ENCODE data around the gene NACC2. TPM values are rescaled to one million over a fixed set of nuclear protein-coding genes. Genes with fewer than 3 reads are reported as not detected.

Gene NACC2
- polyA plus RNA-seq, 1 of the 3 experiments (the other 2 are of a cell fraction): 22.1 TPM

DNA sequence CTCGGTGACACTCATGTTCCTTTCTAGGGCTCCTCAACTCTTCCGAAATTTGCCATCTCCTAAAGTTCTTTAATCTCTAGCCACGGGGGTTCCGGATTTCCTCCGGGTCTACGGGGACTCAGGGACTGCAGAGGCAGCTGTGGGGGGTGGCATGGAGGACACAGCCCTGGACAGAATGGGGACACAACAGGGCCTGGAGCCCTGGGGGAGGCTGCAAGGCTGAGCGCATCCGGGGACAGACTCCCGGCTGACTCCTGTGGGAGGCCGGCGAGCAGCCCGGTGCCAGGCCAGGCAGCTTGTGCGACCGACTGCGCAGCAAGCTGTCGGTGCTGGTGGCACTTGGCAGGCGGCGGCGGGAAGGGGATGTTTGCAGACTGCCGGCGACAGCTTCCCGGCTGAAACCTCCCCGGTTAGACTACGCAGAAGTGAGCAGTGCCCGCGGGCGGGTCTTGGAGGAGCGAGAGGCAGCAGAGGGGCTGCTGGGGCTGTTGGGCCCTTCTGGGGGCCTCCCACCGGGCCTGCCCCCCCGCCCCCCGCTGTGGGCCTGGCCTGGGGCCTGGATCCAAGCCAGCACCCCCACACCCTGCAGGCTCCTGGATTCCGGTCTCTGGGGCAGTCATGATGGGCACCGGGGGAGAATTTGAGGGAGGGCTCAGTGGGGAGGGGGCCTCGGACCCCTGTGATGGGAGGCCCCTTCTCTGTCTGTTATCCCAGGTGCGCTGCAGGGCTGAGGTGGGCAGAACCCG is 105.2 kb downstream of the NACC2 start:
- WGBS (ENCODE audit: low lambda C conversion rate): 78% methylated on average over 11 of the region's 36 CpGs
- Histone ChIP-seq H3K4me1 (ENCODE audit: control insufficient read depth in 1 of 2, insufficient read depth in 2 of 2, low read depth in 1 of 2, low read length in 1 of 2) (peaks cover 16 to 60% of the 10 kb centered on the region in 2 experiments; a peak in 3 of 4 replicates), H3F3A (replicated peaks; ENCODE audit: insufficient read depth) (peaks cover 8% of the 10 kb centered on the region), H3K4me3 (ENCODE audit: low read depth in 2 of 2, low read length in 1 of 2) (no peak overlapping the region; a peak in 1 of 4 replicates), H3K9me2 (no peaks in the 10 kb centered on the region), H3K4me2 (no peak overlapping the region), H4K20me1 (ENCODE audit: insufficient read depth) (no peaks in the 10 kb centered on the region), H3K9ac (no peak overlapping the region), H3K9me3 (no peaks in the 10 kb centered on the region), H3K27me3 (ENCODE audit: insufficient read depth) (no peaks in the 10 kb centered on the region), H3K36me3 (replicated peaks in 1 of 2; ENCODE audit: control insufficient read depth in 1 of 2, insufficient read depth in 2 of 2, low read length in 1 of 2) (no peaks in the 10 kb centered on the region), H3K79me2 (ENCODE audit: insufficient read depth) (no peaks in the 10 kb centered on the region), H2AFZ (ENCODE audit: low read depth) (no peak overlapping the region), H3K27ac (ENCODE audit: low read depth in 2 of 2, low read length in 1 of 2) (peak overlapping the region in 1 of 2 experiments; percentile 65; a peak in 2 of 4 replicates)
- CTCF ChIA-PET: interaction anchor here (1.2 to 2.8 kb wide), 4 partner anchors 22 to 139 kb away, joined by 3 to 22 read pairs (median 6); no protein-coding TSS in a partner anchor
- POLR2A ChIA-PET: interaction anchor here (0.9 to 1.1 kb wide), 2 partner anchors 23 to 139 kb away, joined by 3 to 4 read pairs; no protein-coding TSS in a partner anchor
- DNase-seq: no peak
- TF ChIP-seq EZH2phosphoT487 (IDR thresholded peaks at IDR 0.05; ENCODE audit: borderline replicate concordance, low read depth): no peak
- no peak for TF ChIP-seq POLR2AphosphoS5 (IDR thresholded peaks at IDR 0.05; ENCODE audit: low read depth, low read length)
- no peak for TF ChIP-seq USF2 (IDR thresholded peaks at IDR 0.05; ENCODE audit: borderline replicate concordance, low read depth, low read length)
- TF ChIP-seq RXRA (IDR thresholded peaks at IDR 0.05; ENCODE audit: borderline replicate concordance, low read depth): no peak
- TF ChIP-seq EP300 (IDR thresholded peaks at IDR 0.05; ENCODE audit: borderline replicate concordance in 1 of 2, low read depth in 1 of 2, low read length in 1 of 2): no peak
- no peak for TF ChIP-seq TEAD4 (IDR thresholded peaks at IDR 0.05; ENCODE audit: borderline replicate concordance, insufficient read depth)
- no peak for TF ChIP-seq RFX5 (IDR thresholded peaks at IDR 0.05; ENCODE audit: low read length)
- TF ChIP-seq TAF1 (IDR thresholded peaks at IDR 0.05; ENCODE audit: borderline replicate concordance, low read depth, low read length): no peak
- no peak for TF ChIP-seq USF1 (IDR thresholded peaks at IDR 0.05; ENCODE audit: borderline replicate concordance, low read depth)
- no peak for TF ChIP-seq PBX3 (IDR thresholded peaks at IDR 0.05)
- TF ChIP-seq ZBTB33 (IDR thresholded peaks at IDR 0.05; ENCODE audit: borderline replicate concordance, low read depth): no peak
- TF ChIP-seq MXI1 (IDR thresholded peaks at IDR 0.05; ENCODE audit: low read depth, low read length): no peak
- no peak for TF ChIP-seq MAX (IDR thresholded peaks at IDR 0.05; ENCODE audit: low read depth)
- TF ChIP-seq ELF1 (IDR thresholded peaks at IDR 0.05): no peak
- TF ChIP-seq SMC3 (IDR thresholded peaks at IDR 0.05; ENCODE audit: low read depth, low read length): no peak
- TF ChIP-seq YY1 (IDR thresholded peaks at IDR 0.05; ENCODE audit: low read depth): no peak
- no peak for TF ChIP-seq NFIC (IDR thresholded peaks at IDR 0.05; ENCODE audit: borderline replicate concordance)
